HEK293 (cell line): ENCODE data around the gene PSTK.

Source experiments
- CTCF ChIA-PET: fragments of 350-600 bp; formaldehyde crosslinking; extraction: SDS; loops from one replicate; lab custom pipeline; 2021; ENCODE audit warnings: antibody characterized with exemption; lab: Yijun Ruan, JAX
- POLR2A ChIA-PET: fragments of 300-600 bp; formaldehyde crosslinking; extraction: SDS; loops from one replicate; lab custom pipeline; 2020; ENCODE audit warnings: antibody characterized with exemption, inconsistent platforms; lab: Yijun Ruan, JAX
- H3K27ac ChIP-seq: fragments of 200-500 bp; sonication (Bioruptor generic); 2 replicates; pipeline ENCODE4 v1.5.1; 2014; ENCODE audit warnings: low read depth, low read length, control low read depth, inconsistent platforms; ENCODE audit errors: extremely low read depth
- H3K36me3 ChIP-seq, 2 experiments: fragments of 200-500 bp in 1 of 2; sonication (Bioruptor generic) in 1 of 2; 1 replicate in 1 of 2; 2 replicates in 1 of 2; pipeline ENCODE4 v1.5.1; 2014 to 2017; ENCODE audit warnings: inconsistent platforms in 2 of 2, low read length in 2 of 2; ENCODE audit not compliant: control insufficient read depth in 2 of 2, insufficient read depth in 1 of 2
- H3K4me1 ChIP-seq: fragments of 200-500 bp; sonication (Bioruptor generic); 2 replicates; pipeline ENCODE4 v1.5.1; 2014; ENCODE audit warnings: mild to moderate bottlenecking, low read length, inconsistent platforms; ENCODE audit not compliant: control insufficient read depth, insufficient read depth
- H3K4me3 ChIP-seq: 2 replicates; pipeline ENCODE4 v1.5.1; 2011; ENCODE audit warnings: low read depth, mild to moderate bottlenecking, control low read depth, low read length, moderate library complexity
- H3K9me3 ChIP-seq: fragments of 200-500 bp; sonication (Bioruptor generic); 2 replicates; pipeline ENCODE4 v1.5.1; 2014; ENCODE audit warnings: low read depth, low read length, inconsistent platforms; ENCODE audit not compliant: control insufficient read depth, insufficient read depth
- HOXC10 ChIP-seq: sonication (generic); formaldehyde crosslinking; IDR thresholded peaks from 2 replicates; pipeline ENCODE4 v1.8.1; 2023; ENCODE audit warnings: mild to moderate bottlenecking, missing genetic modification reagents
- HOXD13 ChIP-seq: sonication (generic); formaldehyde crosslinking; IDR thresholded peaks from 2 replicates; pipeline ENCODE4 v1.8.0; 2022; ENCODE audit warnings: missing genetic modification reagents, borderline replicate concordance
- KLF9 ChIP-seq: fragments of 450-650 bp; formaldehyde crosslinking; IDR thresholded peaks from 2 replicates; pipeline ENCODE4 v1.5.1; 2016; ENCODE audit warnings: missing biosample characterization, missing genetic modification characterization, low read depth
- PRDM6 ChIP-seq: fragments of 450-650 bp; formaldehyde crosslinking; IDR thresholded peaks from 2 replicates; pipeline ENCODE4 v1.5.1; 2017; ENCODE audit warnings: missing biosample characterization, missing genetic modification characterization
- SCRT1 ChIP-seq: fragments of 450-650 bp; formaldehyde crosslinking; IDR thresholded peaks from 2 replicates; pipeline ENCODE4 v1.5.1; 2016; ENCODE audit warnings: missing biosample characterization, missing genetic modification characterization, borderline replicate concordance
- SCRT2 ChIP-seq: fragments of 450-650 bp; formaldehyde crosslinking; IDR thresholded peaks from 2 replicates; pipeline ENCODE4 v1.5.1; 2016; ENCODE audit warnings: missing biosample characterization, missing genetic modification characterization
- SP3 ChIP-seq: fragments of 450-650 bp; formaldehyde crosslinking; IDR thresholded peaks from 2 replicates; pipeline ENCODE4 v1.5.1; 2016; ENCODE audit warnings: missing biosample characterization, missing genetic modification characterization
- SP7 ChIP-seq: fragments of 450-650 bp; formaldehyde crosslinking; IDR thresholded peaks from 2 replicates; pipeline ENCODE4 v1.5.1; 2016; ENCODE audit warnings: missing biosample characterization, missing genetic modification characterization
- TSHZ1 ChIP-seq: fragments of 450-650 bp; formaldehyde crosslinking; IDR thresholded peaks from 2 replicates; pipeline ENCODE4 v1.5.1; 2016; ENCODE audit warnings: missing biosample characterization, missing genetic modification characterization, borderline replicate concordance
- YY2 ChIP-seq: fragments of 450-650 bp; formaldehyde crosslinking; IDR thresholded peaks from 2 replicates; pipeline ENCODE4 v1.5.1; 2016; ENCODE audit warnings: missing biosample characterization, missing genetic modification characterization
- ZBTB1 ChIP-seq: fragments of 450-650 bp; formaldehyde crosslinking; IDR thresholded peaks from 2 replicates; pipeline ENCODE4 v1.5.1; 2016; ENCODE audit warnings: missing biosample characterization, missing genetic modification characterization
- ZEB2 ChIP-seq: fragments of 450-650 bp; formaldehyde crosslinking; IDR thresholded peaks from 2 replicates; pipeline ENCODE4 v1.5.1; 2016; ENCODE audit warnings: missing biosample characterization, missing genetic modification characterization
- ZNF169 ChIP-seq: fragments of 450-650 bp; formaldehyde crosslinking; IDR thresholded peaks from 2 replicates; pipeline ENCODE4 v1.5.1; 2016; ENCODE audit warnings: missing biosample characterization, missing genetic modification characterization
- ZNF223 ChIP-seq: fragments of 450-650 bp; formaldehyde crosslinking; IDR thresholded peaks from 2 replicates; pipeline ENCODE4 v1.5.1; 2016; ENCODE audit warnings: missing biosample characterization, missing genetic modification characterization
- ZNF555 ChIP-seq: fragments of 450-650 bp; formaldehyde crosslinking; conservative IDR thresholded peaks from 2 replicates; pipeline ENCODE4 v1.5.1; 2017; ENCODE audit warnings: missing biosample characterization, mild to moderate bottlenecking, missing genetic modification characterization, inconsistent platforms
- ZNF558 ChIP-seq: fragments of 450-650 bp; formaldehyde crosslinking; IDR thresholded peaks from 2 replicates; pipeline ENCODE4 v1.5.1; 2016; ENCODE audit warnings: missing biosample characterization, missing genetic modification characterization
- ZNF600 ChIP-seq: fragments of 450-650 bp; formaldehyde crosslinking; IDR thresholded peaks from 2 replicates; pipeline ENCODE4 v1.5.1; 2016; ENCODE audit warnings: missing biosample characterization, missing genetic modification characterization
- ZNF670 ChIP-seq: fragments of 450-650 bp; formaldehyde crosslinking; IDR thresholded peaks from 2 replicates; pipeline ENCODE4 v1.5.1; 2016; ENCODE audit warnings: missing biosample characterization, missing genetic modification characterization, low read depth
- ZSCAN30 ChIP-seq: fragments of 450-650 bp; IDR thresholded peaks from 2 replicates; pipeline ENCODE4 v1.5.1; 2018; ENCODE audit warnings: missing biosample characterization, mild to moderate bottlenecking, missing genetic modification characterization, moderate library complexity
- TF ChIP-seq, protein P1 (sequence below): fragments of 450-650 bp; formaldehyde crosslinking; IDR thresholded peaks from 2 replicates; pipeline ENCODE4 v1.5.1; 2016; ENCODE audit warnings: missing biosample characterization, missing genetic modification characterization, borderline replicate concordance
- TF ChIP-seq, protein P2 (sequence below): fragments of 450-650 bp; formaldehyde crosslinking; IDR thresholded peaks from 2 replicates; pipeline ENCODE4 v1.5.1; 2016; ENCODE audit warnings: missing biosample characterization, missing genetic modification characterization
- TF ChIP-seq, protein P3 (sequence below): fragments of 450-650 bp; formaldehyde crosslinking; IDR thresholded peaks from 2 replicates; pipeline ENCODE4 v1.5.0; 2017; ENCODE audit warnings: missing biosample characterization, missing genetic modification characterization, borderline replicate concordance
- TF ChIP-seq, protein P4 (sequence below): fragments of 450-650 bp; formaldehyde crosslinking; IDR thresholded peaks from 2 replicates; pipeline ENCODE4; 2016; ENCODE audit warnings: missing biosample characterization, missing genetic modification characterization

The PSTK gene

GRCh38 chr10:122990278-122990677, 10.1 kb downstream of the PSTK start:
- no peak overlapping the region for H3K27ac ChIP-seq
- H3K9me3 ChIP-seq = no peaks in the 10 kb centered on the region
- ChIA-PET CTCF (interaction anchor here (0.8 to 1.9 kb wide), 2 partner anchors 9 to 17 kb away, joined by 3 to 10 read pairs; no protein-coding TSS in a partner anchor), POLR2A (interaction anchor here (1.1 kb wide), 1 partner anchor 9 kb away, joined by 3 read pairs; no protein-coding TSS in a partner anchor)
- H3K4me3 ChIP-seq = no peak overlapping the region
- no peaks in the 10 kb centered on the region for H3K4me1 ChIP-seq
- H3K36me3 ChIP-seq = peaks cover 21 to 49% of the 10 kb centered on the region in 2 experiments
- TF ChIP-seq SCRT2 (tag by site-specific recombination) (0 out of 2 replicates have a peak, but pooled peaks have one; percentile 9), ZNF670 (tag by site-specific recombination) (no peak), PRDM6 (peak; percentile 68), KLF9 (tag by site-specific recombination) (no peak), ZNF555 (tag by site-specific recombination) (no peak), ZNF558 (no peak), ZBTB1 (tag by site-specific recombination) (no peak), ZSCAN30 (tag by site-specific recombination) (no peak), SP7 (tag by site-specific recombination) (peak; percentile 62; the same call in 1 of the 2 replicates), HOXC10 (CRISPR knock-in tag) (no peak), SP3 (no peak), HOXD13 (CRISPR knock-in tag) (no peak), ZNF169 (tag by site-specific recombination) (no peak), YY2 (no peak), ZEB2 (tag by site-specific recombination) (0 out of 2 replicates have a peak, but pooled peaks have one; percentile 18), SCRT1 (tag by site-specific recombination) (no peak), TSHZ1 (tag by site-specific recombination) (0 out of 2 replicates have a peak, but pooled peaks have one; percentile 28), ZNF223 (tag by site-specific recombination) (no peak), ZNF600 (peak; percentile 51; the same call in 1 of the 2 replicates)
- TF ChIP-seq, protein P1, sequence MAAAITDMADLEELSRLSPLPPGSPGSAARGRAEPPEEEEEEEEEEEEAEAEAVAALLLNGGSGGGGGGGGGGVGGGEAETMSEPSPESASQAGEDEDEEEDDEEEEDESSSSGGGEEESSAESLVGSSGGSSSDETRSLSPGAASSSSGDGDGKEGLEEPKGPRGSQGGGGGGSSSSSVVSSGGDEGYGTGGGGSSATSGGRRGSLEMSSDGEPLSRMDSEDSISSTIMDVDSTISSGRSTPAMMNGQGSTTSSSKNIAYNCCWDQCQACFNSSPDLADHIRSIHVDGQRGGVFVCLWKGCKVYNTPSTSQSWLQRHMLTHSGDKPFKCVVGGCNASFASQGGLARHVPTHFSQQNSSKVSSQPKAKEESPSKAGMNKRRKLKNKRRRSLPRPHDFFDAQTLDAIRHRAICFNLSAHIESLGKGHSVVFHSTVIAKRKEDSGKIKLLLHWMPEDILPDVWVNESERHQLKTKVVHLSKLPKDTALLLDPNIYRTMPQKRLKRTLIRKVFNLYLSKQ (tag by site-specific recombination) = no peak
- TF ChIP-seq, protein P2, sequence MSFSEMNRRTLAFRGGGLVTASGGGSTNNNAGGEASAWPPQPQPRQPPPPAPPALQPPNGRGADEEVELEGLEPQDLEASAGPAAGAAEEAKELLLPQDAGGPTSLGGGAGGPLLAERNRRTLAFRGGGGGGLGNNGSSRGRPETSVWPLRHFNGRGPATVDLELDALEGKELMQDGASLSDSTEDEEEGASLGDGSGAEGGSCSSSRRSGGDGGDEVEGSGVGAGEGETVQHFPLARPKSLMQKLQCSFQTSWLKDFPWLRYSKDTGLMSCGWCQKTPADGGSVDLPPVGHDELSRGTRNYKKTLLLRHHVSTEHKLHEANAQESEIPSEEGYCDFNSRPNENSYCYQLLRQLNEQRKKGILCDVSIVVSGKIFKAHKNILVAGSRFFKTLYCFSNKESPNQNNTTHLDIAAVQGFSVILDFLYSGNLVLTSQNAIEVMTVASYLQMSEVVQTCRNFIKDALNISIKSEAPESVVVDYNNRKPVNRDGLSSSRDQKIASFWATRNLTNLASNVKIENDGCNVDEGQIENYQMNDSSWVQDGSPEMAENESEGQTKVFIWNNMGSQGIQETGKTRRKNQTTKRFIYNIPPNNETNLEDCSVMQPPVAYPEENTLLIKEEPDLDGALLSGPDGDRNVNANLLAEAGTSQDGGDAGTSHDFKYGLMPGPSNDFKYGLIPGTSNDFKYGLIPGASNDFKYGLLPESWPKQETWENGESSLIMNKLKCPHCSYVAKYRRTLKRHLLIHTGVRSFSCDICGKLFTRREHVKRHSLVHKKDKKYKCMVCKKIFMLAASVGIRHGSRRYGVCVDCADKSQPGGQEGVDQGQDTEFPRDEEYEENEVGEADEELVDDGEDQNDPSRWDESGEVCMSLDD = no peak
- TF ChIP-seq, protein P3, sequence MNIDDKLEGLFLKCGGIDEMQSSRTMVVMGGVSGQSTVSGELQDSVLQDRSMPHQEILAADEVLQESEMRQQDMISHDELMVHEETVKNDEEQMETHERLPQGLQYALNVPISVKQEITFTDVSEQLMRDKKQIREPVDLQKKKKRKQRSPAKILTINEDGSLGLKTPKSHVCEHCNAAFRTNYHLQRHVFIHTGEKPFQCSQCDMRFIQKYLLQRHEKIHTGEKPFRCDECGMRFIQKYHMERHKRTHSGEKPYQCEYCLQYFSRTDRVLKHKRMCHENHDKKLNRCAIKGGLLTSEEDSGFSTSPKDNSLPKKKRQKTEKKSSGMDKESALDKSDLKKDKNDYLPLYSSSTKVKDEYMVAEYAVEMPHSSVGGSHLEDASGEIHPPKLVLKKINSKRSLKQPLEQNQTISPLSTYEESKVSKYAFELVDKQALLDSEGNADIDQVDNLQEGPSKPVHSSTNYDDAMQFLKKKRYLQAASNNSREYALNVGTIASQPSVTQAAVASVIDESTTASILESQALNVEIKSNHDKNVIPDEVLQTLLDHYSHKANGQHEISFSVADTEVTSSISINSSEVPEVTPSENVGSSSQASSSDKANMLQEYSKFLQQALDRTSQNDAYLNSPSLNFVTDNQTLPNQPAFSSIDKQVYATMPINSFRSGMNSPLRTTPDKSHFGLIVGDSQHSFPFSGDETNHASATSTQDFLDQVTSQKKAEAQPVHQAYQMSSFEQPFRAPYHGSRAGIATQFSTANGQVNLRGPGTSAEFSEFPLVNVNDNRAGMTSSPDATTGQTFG (tag by site-specific recombination) = no peak
- TF ChIP-seq, protein P4, sequence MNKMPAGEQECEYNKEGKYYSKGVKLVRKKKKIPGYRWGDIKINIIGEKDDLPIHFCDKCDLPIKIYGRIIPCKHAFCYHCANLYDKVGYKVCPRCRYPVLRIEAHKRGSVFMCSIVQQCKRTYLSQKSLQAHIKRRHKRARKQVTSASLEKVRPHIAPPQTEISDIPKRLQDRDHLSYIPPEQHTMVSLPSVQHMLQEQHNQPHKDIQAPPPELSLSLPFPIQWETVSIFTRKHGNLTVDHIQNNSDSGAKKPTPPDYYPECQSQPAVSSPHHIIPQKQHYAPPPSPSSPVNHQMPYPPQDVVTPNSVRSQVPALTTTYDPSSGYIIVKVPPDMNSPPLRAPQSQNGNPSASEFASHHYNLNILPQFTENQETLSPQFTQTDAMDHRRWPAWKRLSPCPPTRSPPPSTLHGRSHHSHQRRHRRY = no peak
